ENCODE measurements around the gene GBA3.

The GBA3 gene

DNA sequence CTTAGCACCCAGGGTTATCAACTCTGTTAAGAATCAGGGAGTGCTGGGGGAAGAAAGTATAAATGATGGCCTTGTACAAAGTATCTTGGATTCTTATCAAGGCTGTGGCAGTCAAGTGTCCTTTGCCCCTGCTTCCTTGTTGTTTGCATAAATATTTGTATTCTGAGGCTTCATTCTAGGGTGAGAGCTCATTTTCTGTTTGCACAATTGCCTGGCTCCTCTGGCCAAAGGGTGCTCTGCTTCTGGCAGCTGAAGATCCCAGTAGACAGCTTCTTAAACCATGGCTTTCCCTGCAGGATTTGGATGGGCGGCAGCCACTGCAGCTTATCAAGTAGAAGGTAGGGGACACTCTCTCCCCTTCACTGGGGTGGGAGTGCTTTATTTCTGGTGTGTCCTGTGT is at the start of gene GBA3:
GBA3 (plus strand) TSS at position 202 of the 400 bp plus-strand sequence.
- no peak for DNase-seq

DNA sequence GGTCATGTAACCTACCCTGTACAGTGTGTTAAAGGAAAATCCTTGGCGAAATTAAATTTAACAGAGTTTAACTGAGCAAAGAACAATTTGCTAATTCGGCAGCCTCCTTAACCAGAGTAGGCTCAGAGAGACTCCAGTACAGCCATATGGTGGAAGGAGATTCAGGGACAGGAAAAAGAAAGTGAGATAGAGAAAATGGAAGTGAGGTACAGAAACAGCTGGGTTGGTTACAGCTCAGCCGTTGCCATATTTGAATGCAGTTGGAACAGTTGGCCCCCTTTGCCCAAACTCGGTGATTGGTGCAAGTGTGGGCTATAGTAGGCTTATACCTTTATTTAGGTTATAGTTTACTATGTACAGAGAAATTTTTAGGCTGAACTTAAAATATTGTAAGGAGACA is 48.8 kb upstream of the GBA3 start:
- DNase-seq: no peak

DNA sequence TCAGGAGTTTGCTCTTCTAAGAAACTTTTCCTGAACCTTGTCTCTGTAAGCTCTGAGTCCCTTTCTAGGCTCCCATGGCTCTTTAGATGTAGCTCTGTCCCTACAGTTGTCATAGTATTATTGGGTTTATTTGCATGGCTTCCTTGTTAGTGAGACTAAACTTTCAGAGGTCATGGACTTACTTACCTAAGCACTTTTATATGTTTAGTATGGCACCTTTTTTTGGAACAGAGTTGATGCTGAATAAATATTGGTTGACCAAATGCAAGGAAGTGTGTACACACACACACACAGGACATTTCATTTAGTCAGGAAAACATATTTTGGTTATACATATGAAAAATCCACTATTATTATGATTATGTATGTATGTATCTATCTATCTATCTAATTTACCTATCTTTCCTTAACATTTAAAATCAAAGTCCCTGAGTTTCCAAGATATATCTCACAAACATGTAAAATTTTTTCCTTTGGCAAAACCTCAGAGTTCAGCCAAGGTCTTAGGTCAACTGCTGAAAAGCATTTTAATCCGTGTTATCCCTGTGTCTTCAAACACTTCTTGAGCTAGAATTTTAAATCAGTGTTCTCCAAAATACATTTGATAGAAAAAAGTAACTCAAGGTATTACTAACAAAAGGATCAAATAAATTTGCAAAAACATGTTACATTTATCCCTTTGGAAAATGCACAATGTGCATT is 47.1 kb upstream of the GBA3 start:
- no peak for DNase-seq

DNA sequence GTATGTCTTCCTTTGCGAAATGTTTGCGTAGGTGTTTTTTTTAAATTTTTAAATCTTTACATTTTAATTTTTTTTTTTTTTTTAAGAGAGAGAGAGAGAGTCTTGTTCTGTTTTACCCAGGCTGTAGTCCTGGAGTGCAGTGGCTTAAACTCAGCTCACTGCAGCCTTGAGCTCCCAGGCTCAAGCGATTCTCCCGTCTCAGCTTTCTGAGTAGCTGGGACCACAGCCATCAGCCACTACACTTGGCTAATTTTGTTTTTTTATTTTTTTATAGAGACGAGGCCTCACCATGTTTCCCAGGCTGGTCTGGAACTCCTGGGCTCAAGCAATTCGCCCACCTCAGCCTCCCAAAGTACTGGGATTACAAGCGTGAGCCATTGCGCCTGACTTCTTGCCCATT is 43.7 kb upstream of the GBA3 start:
- DNase-seq: no peak

DNA sequence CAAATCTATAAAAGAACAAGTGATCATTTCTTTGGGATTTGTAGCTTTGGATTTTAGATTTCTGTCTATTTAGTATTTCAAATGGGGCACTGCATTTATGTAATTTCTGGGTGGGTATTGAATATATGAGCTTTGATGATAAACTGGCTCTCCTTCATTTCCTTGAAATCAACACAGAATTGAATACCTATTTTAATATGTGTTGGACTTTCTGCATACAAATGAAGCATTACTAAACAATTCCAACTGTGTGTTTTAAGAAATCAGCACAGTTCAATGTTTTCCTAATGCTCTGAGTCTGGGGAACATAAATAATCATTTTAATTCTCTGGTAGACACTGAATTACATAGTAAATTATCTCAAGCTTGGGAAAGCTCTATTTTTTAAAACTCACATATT is 42.0 kb upstream of the GBA3 start:
- no peak for DNase-seq

DNA sequence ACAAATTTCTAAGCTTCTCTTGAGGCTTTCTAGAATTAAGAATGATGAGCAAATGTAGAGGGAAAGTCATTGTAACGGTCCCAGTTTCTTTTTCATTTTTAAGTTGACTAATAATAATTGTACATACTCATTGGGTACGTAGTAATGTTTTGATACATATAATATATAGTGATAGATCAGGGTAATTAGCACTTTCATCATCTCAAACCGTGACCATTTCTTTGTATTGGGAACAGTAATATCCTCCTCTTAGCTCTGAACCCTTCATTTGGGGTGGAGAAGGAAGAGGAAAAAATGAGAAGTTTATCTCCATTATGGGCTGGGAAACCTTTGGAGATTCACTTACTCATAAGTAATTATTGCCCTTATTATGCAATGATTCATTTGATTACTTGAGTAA is 39.0 kb upstream of the GBA3 start:
- DNase-seq: no peak

DNA sequence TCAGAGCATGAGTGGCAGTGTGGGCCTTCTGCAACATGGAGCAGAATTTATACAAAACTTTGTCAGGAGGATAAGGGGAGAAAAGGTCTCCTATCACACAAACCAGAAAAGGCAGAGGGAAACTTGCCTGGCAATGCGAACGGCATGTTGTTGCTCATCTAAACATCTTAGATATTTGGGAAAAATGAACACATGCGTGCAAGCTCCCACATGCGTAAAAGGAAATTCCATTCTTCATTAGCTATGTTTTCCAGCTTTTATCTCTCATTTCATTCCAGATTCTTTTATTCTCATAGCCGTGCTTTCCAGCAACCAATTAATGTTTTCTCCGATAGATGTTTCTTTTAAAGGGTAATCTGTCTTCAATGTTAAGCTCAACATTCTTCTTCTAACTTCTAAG is 31.3 kb upstream of the GBA3 start:
- no peak for DNase-seq

DNA sequence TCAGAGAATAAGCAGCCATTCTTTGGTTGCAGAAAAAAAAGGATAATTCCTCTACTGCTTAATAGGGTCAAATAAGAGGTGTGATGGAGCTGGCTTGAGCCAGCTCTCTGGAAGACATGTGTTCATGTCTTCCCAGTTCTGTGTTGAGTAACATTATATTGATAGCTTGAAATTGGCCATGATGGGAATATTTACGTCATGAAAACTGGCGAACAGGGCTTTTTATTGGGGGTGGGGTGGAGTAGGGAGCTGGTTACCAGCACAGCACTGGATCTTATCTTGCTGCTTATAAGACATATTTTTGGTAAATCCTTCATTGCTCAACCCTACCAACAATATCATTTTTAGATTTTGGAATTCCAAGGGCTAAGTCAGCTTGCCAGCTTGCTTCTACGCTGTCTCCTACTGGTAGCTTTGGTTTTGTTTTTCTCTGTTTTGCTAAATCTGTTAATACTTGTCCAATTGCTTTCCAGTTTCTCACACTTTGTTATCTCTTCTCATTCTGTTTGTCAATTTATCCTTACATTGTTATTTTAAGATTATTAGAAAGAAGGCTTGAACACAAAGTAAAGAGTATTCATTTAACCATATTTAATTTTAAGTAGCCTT is 25.3 kb upstream of the GBA3 start:
- no peak for DNase-seq

DNA sequence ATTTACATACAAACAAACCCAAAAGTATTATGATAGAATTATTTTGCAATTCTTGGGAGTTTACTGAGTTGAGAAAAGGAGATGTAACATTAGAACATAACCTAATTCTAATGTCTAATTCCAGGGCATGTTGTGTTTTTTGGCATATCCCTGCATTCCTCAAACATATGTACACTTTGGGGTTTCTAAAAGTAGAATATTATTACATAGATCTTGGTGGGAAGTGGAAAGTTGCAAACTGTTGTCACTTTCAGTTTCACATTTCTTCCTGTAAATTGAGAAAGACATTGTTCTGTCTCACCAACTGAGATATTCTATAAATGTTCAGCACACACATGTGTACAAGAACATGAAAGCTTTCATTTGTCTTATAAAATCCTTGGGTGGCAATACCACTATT is 24.4 kb upstream of the GBA3 start:
- no peak for DNase-seq

DNA sequence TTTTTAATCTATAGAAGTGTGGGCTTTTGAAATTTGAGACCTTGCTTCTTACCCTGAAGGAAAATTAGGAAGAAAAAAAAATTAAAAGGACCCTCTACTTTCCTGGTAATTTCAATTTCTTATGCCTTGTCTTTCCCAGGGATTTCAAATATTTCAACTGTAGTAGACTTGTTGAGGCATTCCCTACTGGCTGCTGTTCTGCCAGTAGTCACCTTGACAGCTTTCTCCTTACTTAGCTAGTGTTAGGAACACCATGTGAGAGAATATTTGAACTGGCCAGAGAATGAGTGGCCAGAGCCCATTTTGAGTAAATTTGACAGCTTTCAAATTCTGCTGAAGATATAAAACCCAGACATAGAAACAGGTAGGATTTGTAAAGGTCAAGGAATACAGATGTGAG is 24.0 kb upstream of the GBA3 start:
- no peak for DNase-seq

DNA sequence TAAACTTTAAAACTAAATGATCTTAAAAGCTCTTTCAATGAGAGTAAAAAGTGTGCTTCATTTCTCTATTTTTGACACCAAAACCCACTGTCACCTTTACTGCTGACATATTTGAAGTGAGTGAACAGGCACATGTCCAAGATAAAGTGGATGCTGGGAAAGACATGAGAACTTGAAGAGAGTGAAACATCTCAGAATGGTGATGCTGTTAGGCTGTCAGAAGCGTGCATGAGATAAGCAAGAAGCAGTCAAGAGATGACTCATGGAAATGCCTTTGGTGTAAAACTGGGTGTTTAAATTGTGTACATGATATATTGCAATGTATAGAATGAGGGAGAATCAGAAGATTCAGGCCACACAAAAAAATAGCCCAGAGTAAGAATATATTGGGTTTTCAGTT is 21.8 kb upstream of the GBA3 start:
- no peak for DNase-seq

DNA sequence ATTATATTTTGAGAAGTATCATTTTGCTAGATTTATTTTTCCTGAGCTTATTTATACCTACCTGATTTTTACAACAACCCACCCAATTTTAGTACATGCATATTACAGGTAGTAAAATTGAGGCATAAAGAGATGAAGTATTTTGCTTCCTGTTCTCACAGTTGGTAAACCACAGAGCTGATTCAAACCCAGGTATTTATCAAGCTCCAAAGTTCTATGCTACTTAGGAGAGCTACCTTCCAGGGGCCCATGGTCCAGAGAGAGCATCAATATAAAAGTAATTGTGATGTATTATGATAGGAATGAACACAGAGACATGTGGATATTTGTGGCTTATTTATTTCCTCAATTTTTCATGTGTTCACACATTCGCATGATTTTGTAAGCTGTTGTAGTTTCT is 20.2 kb upstream of the GBA3 start:
- no peak for DNase-seq

DNA sequence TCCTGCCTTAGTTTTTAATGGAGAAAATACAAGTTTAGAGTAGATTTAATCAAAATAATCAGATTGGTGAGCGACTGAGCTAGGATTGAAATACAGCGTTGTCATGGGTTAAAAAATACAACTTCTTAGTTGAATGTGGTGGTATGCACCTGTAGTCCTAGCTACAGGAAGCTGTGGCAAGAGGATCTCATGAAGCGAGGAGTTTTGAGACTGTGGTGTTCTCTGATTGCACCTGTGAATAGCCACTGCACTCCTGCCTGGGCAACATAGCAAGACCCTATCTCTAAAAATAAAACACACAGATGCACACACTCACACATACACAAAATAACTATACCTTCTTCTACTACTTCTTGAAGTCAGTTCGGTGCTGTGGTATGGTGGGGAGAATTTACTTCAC is 19.8 kb upstream of the GBA3 start:
- no peak for DNase-seq

DNA sequence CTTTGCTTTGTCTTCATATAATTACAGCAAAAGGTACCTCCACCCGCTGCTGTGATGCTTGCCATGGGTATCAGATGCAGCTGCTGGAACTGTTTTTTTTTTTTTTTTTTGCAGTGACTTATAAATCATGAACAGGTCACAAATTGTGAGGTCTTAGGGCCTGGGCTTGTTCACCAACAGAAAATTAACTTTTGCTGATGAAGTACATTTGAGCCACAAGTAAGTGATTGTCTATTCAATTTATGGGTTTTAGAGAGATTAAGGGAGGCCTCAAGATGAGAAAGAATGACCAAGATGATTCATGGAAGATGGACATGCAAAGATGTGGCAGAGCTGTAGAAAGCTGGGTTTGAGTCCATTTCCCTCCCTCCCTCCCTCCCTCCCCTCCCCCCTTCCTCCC is 18.0 kb upstream of the GBA3 start:
- DNase-seq: no peak

DNA sequence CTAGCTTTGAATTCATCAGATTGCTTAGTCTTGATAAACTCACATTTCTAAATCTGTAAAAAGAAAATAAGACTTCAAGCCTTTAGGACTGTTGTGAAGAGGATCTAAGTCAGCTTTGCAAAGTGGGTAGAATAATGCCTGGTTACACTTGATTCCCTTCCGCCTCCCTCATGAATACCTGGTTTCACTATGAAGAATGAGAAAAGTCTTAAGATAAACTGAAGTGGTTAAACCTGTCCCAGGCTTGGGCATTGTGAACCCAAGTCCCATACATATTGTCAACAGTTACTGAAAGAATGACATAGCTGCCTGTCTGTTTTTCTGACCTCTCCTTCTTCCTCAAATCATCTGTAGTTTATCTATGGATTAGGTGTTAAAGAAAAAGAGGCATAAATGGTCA is 16.7 kb upstream of the GBA3 start:
- DNase-seq: no peak

DNA sequence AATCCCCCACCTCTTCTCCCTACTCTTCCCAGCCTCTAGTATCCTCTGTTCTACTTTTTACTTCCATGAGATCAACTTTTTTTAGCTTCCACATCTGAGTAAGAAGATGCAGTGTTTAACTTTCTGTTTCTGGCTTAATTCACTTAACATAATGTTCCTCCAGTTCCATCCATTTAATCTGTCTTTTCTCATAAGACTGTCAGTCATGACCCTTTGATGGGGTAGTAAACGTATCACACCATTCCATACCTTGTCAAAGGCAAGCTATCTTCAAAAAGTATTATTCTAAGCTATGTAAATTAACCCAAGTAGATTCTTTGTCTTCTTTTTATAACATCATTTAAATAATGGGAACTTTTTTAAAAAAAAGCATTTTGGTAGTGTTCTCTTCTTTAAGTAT is 15.0 kb upstream of the GBA3 start:
- DNase-seq: no peak

DNA sequence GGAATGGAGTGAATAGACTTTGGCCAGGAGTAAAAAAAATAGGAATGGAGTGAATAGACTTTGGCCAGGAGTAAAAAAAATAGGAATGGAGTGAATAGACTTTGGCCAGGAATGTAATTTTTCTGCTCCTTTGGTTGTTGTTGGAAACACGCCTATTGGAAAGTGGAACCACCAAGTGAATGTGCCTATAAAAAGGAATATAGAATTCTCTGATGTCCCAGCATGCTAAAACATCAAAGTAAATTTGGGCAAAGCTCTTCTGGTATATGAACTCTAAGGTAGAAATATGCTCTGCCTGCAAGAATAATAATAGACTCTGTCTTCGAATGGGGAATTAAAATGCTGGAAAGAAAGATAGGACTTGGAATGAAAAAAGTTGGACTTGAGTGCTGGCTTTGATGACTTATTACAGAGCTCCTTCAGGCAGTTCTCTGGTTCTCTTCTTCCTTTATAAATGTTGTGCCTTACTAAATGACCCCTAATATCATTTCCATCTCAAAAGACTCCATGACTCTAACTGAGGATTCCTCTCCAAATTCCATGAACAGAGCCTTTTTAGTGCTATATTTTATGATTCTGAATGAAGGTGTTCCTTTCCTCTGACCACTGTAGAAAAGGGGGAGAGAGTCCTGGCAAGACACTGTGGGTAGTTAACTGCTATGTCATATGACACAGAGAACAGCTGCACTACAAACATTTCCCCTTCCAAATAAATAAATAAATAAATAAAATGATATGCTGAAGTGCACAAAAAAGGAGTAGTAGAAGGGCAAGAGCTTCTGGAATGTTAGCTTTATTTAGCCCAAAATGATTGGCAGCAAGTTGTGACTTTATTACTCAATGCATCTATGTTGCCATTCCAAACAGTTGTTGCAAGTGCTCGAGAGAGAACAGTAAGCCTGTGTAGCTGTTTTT is 13.5 kb upstream of the GBA3 start:
- DNase-seq: no peak

DNA sequence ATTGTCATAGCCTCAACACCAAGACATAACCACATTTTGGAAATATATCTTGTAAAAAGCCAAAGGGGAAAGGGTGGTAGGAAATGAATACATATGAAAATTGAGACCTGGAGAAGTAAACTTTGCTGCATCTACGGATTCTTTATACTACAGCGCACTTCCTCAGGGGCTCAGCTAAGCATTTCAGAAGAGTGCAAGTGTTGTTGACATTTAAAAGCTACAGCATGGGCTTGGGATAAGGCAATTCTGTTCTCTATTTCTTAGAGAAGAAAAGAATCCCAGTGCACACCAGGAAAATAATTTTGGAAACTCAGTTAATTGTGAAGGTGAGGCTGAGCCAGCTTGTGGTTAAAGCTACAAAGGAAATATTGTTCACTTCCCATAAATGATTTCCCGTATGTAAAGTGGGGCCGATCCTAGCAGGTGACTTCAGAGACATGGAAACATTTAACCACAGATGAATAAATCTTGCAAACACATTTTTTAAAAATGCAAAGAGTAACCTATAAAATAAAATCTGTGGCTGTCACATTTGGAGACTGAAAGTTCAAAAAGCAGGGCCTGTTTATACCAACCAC is 12.6 kb upstream of the GBA3 start:
- DNase-seq: no peak

DNA sequence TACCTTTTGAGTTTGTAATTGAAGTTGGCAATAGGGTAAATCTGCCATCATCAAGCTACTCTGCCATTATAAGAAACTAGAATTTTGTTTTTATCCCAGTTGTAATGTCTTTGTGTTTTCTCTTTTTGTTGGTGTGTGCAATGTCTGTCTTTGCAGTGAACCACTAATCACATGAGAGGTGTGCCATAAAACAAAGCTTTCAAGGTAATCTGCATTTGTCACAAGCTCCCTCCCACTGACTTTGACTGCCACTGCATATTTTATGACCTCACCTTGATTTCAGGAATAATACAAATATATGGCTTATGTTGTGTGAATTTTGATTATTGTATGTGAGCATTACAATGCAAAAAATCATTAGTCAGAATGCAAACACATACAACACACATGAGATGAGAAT is 9.0 kb upstream of the GBA3 start:
- DNase-seq: no peak

DNA sequence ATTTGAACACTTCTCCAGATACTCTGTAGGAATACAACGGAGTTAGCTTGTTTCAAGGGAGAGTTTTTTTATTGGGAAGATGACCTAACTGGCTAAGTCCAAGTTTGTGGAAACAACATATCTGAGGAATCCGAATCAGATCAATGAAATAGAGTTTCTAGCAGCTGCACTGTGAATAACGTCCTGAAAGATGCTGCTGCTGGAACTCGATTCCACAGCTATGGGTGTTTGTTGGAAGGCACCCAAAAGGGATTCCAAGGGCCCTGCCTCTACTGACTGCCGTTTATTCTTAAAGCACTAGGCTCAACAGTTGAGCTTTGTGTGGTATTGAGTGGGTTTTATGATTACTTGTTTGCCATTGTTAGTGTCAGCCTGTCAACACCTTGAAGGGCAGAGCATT is 6.6 kb upstream of the GBA3 start:
- DNase-seq: no peak

DNA sequence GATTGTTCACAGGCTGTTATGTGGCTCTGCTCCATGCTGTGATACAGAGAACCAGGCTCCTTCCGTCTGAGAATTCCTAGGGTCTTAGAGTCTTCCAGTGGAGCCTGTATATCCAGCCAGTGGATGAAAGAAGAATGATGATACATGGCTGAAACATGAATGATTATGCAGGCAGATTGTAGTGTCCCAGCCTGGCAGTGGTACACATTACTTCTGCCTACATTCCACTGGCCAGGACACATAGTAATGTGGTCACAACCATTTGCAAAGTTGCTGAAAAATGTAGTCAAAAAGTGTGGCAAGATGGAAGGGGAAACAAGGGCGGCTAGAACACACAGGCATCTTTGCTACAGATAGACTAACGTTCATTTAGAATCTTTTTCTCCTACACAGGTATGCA is 4.5 kb upstream of the GBA3 start:
- DNase-seq: no peak

DNA sequence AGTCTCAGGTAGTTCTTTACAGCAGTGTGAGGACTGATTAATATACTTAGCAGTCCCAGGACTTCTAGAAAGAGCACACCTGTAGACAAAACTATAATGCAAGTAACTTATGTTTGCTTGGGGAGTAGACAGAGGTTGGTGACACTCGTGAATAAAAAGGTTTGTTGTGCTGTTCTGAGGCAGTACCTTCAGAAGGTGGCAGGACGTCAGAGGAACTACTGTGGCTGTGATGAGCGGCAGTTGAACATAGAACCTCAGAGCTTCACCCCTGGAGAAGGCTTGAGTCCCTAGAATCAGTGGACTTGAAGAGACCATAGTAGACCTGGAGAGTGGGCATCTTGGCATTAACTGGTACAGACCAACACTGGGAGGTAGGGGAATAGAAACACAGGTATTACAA is 3.3 kb upstream of the GBA3 start:
- no peak for DNase-seq

DNA sequence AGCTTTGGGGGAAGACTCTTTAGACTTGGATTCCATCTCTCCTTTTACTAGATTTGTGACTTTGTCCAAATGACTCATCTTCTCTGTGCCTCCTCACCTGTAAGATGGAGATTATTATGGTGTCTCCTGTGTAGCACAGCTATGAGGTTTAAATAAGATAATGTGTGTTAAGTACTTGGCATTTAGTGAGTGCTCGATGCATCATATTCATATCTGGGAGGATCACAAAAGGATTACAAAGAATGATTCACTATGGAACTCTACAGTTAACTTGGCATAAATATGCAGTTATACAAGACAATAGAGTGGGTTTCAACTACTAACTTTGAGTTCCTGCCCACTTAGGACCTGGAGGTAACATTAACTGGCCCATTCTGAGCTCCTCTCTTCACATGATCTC is 2.3 kb downstream of the GBA3 start:
- DNase-seq: no peak

DNA sequence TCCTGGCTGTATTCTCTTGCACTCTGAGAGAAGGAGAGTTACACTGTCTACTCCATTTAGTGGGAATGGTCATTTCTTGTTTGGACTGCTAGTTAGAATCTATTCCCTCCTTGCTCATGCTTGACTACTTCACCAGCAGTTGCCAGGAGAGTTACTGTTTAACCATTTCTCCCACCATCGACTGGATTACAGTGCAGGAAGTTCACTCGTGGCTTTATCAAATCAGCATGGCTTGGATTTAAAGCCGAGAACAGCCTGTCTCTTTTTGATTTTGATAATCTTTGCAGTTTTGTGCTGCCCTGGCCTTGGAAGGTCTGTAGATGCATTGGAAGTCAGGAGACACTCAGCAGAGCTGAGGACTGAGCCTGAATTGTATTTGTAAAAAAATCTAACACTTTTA is 3.2 kb downstream of the GBA3 start:
- no peak for DNase-seq

Measured in activated CD4-positive, alpha-beta T cell treated with anti-CD3 and anti-CD28 coated beads for 1 hour (primary cell).